Measurements from ENCODE around the gene MUL1. TPM values are rescaled to one million over a fixed set of nuclear protein-coding genes. Genes with fewer than 3 reads are reported as not detected.

MUL1 gene
- total and polyA plus RNA-seq, 8 donors = 22.0 to 36.0 (median 25.3) TPM

DNA sequence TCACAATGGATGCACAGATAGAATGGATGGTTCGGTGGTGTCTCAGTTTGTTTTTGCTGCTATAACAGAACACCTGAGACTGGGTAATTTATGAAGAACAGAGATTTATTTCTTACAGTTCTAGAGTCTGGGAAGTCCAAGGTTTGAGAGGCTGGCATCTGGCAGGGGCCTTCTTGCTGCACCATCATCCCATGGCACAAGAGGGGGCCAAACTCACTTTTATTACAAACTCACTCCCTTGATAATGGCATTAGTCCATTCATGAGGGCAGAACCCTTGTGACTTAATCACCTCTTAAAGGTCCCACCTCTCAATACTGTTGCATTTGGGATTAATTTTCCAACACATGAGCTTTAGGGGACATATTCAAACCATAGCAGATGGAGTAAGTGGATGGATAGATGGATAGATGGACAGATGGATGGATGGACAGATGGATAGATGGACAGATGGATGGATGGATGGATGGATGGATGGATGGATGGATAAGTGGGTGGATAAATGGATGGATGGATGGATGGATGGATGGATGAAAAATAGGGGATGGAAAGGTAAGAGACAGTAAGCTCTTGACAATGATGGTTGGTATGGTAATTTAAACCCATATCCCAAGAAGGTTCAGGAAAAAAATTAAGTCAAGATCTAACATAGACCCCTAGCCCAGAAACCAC lies 38.4 kb downstream of the MUL1 start:
- H3K9me3 ChIP-seq = no peaks in the 10 kb centered on the region
- no peak overlapping the region for H3K4me3 ChIP-seq
- no peak for DNase-seq
- H3K36me3 ChIP-seq = no peaks in the 10 kb centered on the region
- peaks cover 0 to 76% of the 10 kb centered on the region in 2 donors for H3K27me3 ChIP-seq
- intact Hi-C loops (cut with DNase I) = no loop called here
- no peak for ATAC-seq
- H3K4me1 ChIP-seq = no peaks in the 10 kb centered on the region
- H3K27ac ChIP-seq = no peak overlapping the region
- TF ChIP-seq CTCF (IDR thresholded peaks at IDR 0.05) = no peak

- Histone ChIP-seq H3K27ac (no peak overlapping the region), H3K9me3 (no peaks in the 10 kb centered on the region), H3K4me1 (no peaks in the 10 kb centered on the region), H3K4me3 (no peak overlapping the region), H3K36me3 (no peaks in the 10 kb centered on the region), H3K27me3 (peaks cover 0 to 58% of the 10 kb centered on the region in 2 donors)
- DNase-seq (no peak), ATAC-seq (no peak)
- no peak for TF ChIP-seq CTCF (IDR thresholded peaks at IDR 0.05)
- intact Hi-C loops (cut with DNase I) = no loop called here
Measured at GRCh38 chr1:20466273-20466672, 41.7 kb downstream of the MUL1 start.

- H3K27ac ChIP-seq = no peak overlapping the region
- DNase-seq = no peak
- no peaks in the 10 kb centered on the region for H3K9me3 ChIP-seq
- no peaks in the 10 kb centered on the region for H3K36me3 ChIP-seq
- no peak for ATAC-seq
- intact Hi-C loops (cut with DNase I) = no loop called here
- peaks cover 0 to 53% of the 10 kb centered on the region in 2 donors for H3K27me3 ChIP-seq
- TF ChIP-seq CTCF (IDR thresholded peaks at IDR 0.05) = no peak
- H3K4me3 ChIP-seq = no peak overlapping the region
- no peaks in the 10 kb centered on the region for H3K4me1 ChIP-seq
Measured at GRCh38 chr1:20465187-20465586, 42.8 kb downstream of the MUL1 start.

- ATAC-seq = no peak
- Histone ChIP-seq H3K4me1 (no peaks in the 10 kb centered on the region), H3K4me3 (no peak overlapping the region), H3K9me3 (no peaks in the 10 kb centered on the region), H3K27ac (no peak overlapping the region), H3K36me3 (no peaks in the 10 kb centered on the region), H3K27me3 (peaks cover 0 to 56% of the 10 kb centered on the region in 2 donors)
- no peak for DNase-seq
- intact Hi-C loops (cut with DNase I) = no loop called here
- TF ChIP-seq CTCF (IDR thresholded peaks at IDR 0.05) = no peak
Measured at GRCh38 chr1:20463502-20463901, 44.4 kb downstream of the MUL1 start.

- Histone ChIP-seq H3K36me3 (no peaks in the 10 kb centered on the region), H3K4me3 (no peak overlapping the region), H3K27me3 (peaks cover 0 to 45% of the 10 kb centered on the region in 2 donors), H3K27ac (no peak overlapping the region), H3K9me3 (no peaks in the 10 kb centered on the region), H3K4me1 (no peaks in the 10 kb centered on the region)
- no peak for TF ChIP-seq CTCF (IDR thresholded peaks at IDR 0.05)
- no peak for ATAC-seq
- no peak for DNase-seq
- intact Hi-C loops (cut with DNase I) = no loop called here
Measured at GRCh38 chr1:20462397-20462796, 45.6 kb downstream of the MUL1 start.

Data from left lung (tissue), 10 donors.